Sigmoid colon (tissue), 4 donors: ENCODE data around the gene CPXM2.

Source experiments
- CTCF ChIP-seq, 4 experiments: fragments of 450-650 bp in 3 of 4; fragments of 200-600 bp in 1 of 4; IDR thresholded peaks; one replicate each; pipeline ENCODE4 v1.5.1; 2016 to 2019; ENCODE audit warnings: antibody characterized with exemption in 4 of 4, mild to moderate bottlenecking in 3 of 4, moderate library complexity in 2 of 4
- EP300 ChIP-seq, 4 donors: sonication (generic); formaldehyde crosslinking; IDR thresholded peaks; one replicate each; pipeline ENCODE4 v1.6.1; 2017; ENCODE audit warnings: antibody characterized with exemption in 4 of 4
- POLR2A ChIP-seq, 2 donors: fragments of 450-650 bp; IDR thresholded peaks; one replicate each; pipeline ENCODE4 v1.6.1; 2016; ENCODE audit warnings: antibody characterized with exemption in 2 of 2, mild to moderate bottlenecking in 2 of 2, moderate library complexity in 2 of 2
- POLR2AphosphoS5 ChIP-seq, 4 donors: sonication (generic); formaldehyde crosslinking; IDR thresholded peaks; one replicate each; pipeline ENCODE4 v1.6.1; 2017; ENCODE audit warnings: antibody characterized with exemption in 4 of 4

DNA sequence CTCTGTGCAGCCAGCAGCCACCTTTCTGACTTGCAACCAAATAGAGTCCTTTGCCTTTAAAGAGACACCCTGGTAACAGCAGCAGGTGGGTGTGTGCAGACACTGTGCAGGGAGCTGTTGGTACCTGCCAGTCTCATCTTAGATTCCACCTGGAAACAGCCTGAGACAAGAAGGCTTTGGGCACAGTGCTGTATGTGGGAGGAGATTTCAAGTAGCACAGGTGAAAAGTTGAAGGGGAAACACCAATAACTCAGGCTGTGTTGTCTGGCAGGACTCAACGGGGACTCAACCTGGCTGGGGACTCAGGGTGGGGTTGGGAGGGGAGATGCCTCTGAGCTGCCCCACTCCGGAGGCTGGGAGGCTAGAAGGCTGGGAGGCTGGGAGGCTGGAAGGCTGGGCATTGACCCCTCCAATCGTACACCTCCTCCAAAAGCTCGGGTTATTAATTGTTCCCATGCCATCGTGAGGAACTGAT, 6.7 kb downstream of the CPXM2 start:
- TF ChIP-seq CTCF (IDR thresholded peaks at IDR 0.05): no peak
- no peak for TF ChIP-seq POLR2AphosphoS5 (IDR thresholded peaks at IDR 0.05)
- no peak for TF ChIP-seq POLR2A (IDR thresholded peaks at IDR 0.05)
- no peak for TF ChIP-seq EP300 (IDR thresholded peaks at IDR 0.05)
